ENCODE measurements around the gene PANK3. TPM values are rescaled to one million over a fixed set of nuclear protein-coding genes. Genes with fewer than 3 reads are reported as not detected.

The PANK3 gene
- total RNA-seq, 1 experiment from 2014 or later, result 31.4 TPM

Small RNA genes lying within 50 kb of the gene (small RNA-seq; reads per million reads assigned to genes)
- gene MIR103A1, result 0.25 reads per million, percentile 18 among the genes with 10 or more reads in this experiment

Other genes starting within 250 kb of the PANK3 start
- gene RARS1, start 92.9 kb downstream of the PANK3 start, total RNA-seq (2014; rRNA removed; shearing (Covaris generic)), result 256 and 263 TPM in 2 replicates
- not detected in 2 replicates for gene FBLL1, start 50.1 kb downstream of the PANK3 start, total RNA-seq (2014; rRNA removed; shearing (Covaris generic))